Measurements from ENCODE around the gene LRP2BP. TPM values are rescaled to one million over a fixed set of nuclear protein-coding genes. Genes with fewer than 3 reads are reported as not detected.

Gene LRP2BP
- 1 to 10 TPM in 2 of 5 donors, under 1 TPM in 3; 0.51 to 2.9 (median 0.89) TPM for total RNA-seq
- 8.1 TPM for total RNA-seq (2013)
- total RNA-seq: 0.41 to 7.4 (median 2.2) reads per million in 29 experiments

- ATAC-seq (replicated peaks in 1 of 4) (no peak), DNase-seq (peak in 1 of 35 experiments; percentile 56)
- no peaks in the 10 kb centered on the region for H3K9me3 ChIP-seq
- Mint-ChIP-seq H3K27me3 (no peaks in the 10 kb centered on the region), H3K4me1 (peaks cover 21 to 31% (median 26%) of the 10 kb centered on the region in 3 donors), H3K27ac (peak within 1 kb of the TSS; percentile 94 to 96), H3K36me3 (peaks cover 15% of the 10 kb centered on the region), H3K9me3 (no peaks in the 10 kb centered on the region), H3K4me3 (peak within 1 kb of the TSS; percentile 90 to 95 (median 94))
- H3K27ac ChIP-seq (ENCODE audit: low read length): peak within 1 kb of the TSS; percentile 96
- H3K4me3 ChIP-seq (ENCODE audit: control insufficient read depth in 1 of 2, extremely low read depth in 1 of 2, low read length in 1 of 2): peak within 1 kb of the TSS; percentile 87 to 98
- no peaks in the 10 kb centered on the region for H3K27me3 ChIP-seq (replicated peaks in 1 of 2; ENCODE audit: control insufficient read depth in 2 of 2, extremely low read depth in 1 of 2, insufficient read depth in 2 of 2, low read length in 1 of 2)
- peaks cover 0 to 8% of the 10 kb centered on the region in 2 donors for H3K36me3 ChIP-seq (ENCODE audit: control insufficient read depth in 2 of 2, extremely low read depth in 1 of 2, insufficient read depth in 1 of 2, low read length in 1 of 2)
- WGBS (ENCODE audit: insufficient coverage): 0% methylated on average over 3 of the region's 12 CpGs
- ChIA-PET CTCF (interaction anchor here (0.5 to 2.7 kb wide), 9 partner anchors 29 to 653 kb away, joined by 3 to 16 read pairs (median 4); partner anchors contain the start of gene UFSP2 (in 1 of the 2)), POLR2A (interaction anchor here (0.5 to 4.9 kb wide), 8 partner anchors 29 to 745 kb away, joined by 3 to 51 read pairs (median 4); partner anchors contain the start of genes SNX25 (in 1 of the 2) and UFSP2 (in 1 of the 2))
- H3K4me1 ChIP-seq (ENCODE audit: control insufficient read depth in 1 of 2, extremely low read depth in 1 of 2, insufficient read depth in 2 of 2, low read length in 2 of 2): peaks cover 4 to 7% of the 10 kb centered on the region in 2 experiments
These were observed at the start of gene LRP2BP for GRCh38 chr4:185395238-185395955. Gene LRP2BP, minus strand, starts transcription at chr4:185395924. Its CDS starts 17,738 bp downstream, at chr4:185378186.

- WGBS (ENCODE audit: insufficient coverage): no CpG with 5 or more reads among the region's 2 CpGs
- POLR2A ChIA-PET: no interaction called here
- Histone ChIP-seq H3K36me3 (ENCODE audit: control insufficient read depth in 2 of 2, extremely low read depth in 1 of 2, insufficient read depth in 1 of 2, low read length in 1 of 2) (no peaks in the 10 kb centered on the region), H3K4me3 (ENCODE audit: control insufficient read depth in 1 of 2, extremely low read depth in 1 of 2, low read length in 1 of 2) (no peak overlapping the region), H3K27ac (ENCODE audit: low read length) (no peak overlapping the region), H3K27me3 (replicated peaks in 1 of 2; ENCODE audit: control insufficient read depth in 2 of 2, extremely low read depth in 1 of 2, insufficient read depth in 2 of 2, low read length in 1 of 2) (peaks cover 0 to under 1% of the 10 kb centered on the region in 2 experiments), H3K4me1 (ENCODE audit: control insufficient read depth in 1 of 2, extremely low read depth in 1 of 2, insufficient read depth in 2 of 2, low read length in 2 of 2) (no peaks in the 10 kb centered on the region), H3K9me3 (no peaks in the 10 kb centered on the region)
- Mint-ChIP-seq H3K9me3 (no peaks in the 10 kb centered on the region), H3K27me3 (peaks cover 0 to 4% of the 10 kb centered on the region in 2 donors), H3K27ac (no peak overlapping the region), H3K4me3 (no peak overlapping the region), H3K4me1 (no peaks in the 10 kb centered on the region), H3K36me3 (no peaks in the 10 kb centered on the region)
- no peak for ATAC-seq (replicated peaks in 1 of 4)
- CTCF ChIA-PET: interaction anchor here in 1 of 2 donors (0.6 to 0.7 kb wide), 2 partner anchors 50 to 153 kb away, joined by 3 to 4 read pairs; no protein-coding TSS in a partner anchor
- no peak for DNase-seq
These were observed 49.5 kb upstream of the LRP2BP start for GRCh38 chr4:185445209-185445608.

- Mint-ChIP-seq H3K27ac (no peak overlapping the region), H3K4me3 (no peak overlapping the region), H3K4me1 (no peaks in the 10 kb centered on the region), H3K9me3 (no peaks in the 10 kb centered on the region), H3K27me3 (no peaks in the 10 kb centered on the region), H3K36me3 (no peaks in the 10 kb centered on the region)
- POLR2A ChIA-PET: no interaction called here
- no peaks in the 10 kb centered on the region for H3K36me3 ChIP-seq (ENCODE audit: control insufficient read depth in 2 of 2, extremely low read depth in 1 of 2, insufficient read depth in 1 of 2, low read length in 1 of 2)
- no peaks in the 10 kb centered on the region for H3K27me3 ChIP-seq (replicated peaks in 1 of 2; ENCODE audit: control insufficient read depth in 2 of 2, extremely low read depth in 1 of 2, insufficient read depth in 2 of 2, low read length in 1 of 2)
- no peaks in the 10 kb centered on the region for H3K4me1 ChIP-seq (ENCODE audit: control insufficient read depth in 1 of 2, extremely low read depth in 1 of 2, insufficient read depth in 2 of 2, low read length in 2 of 2)
- no peak for ATAC-seq (replicated peaks in 1 of 4)
- H3K27ac ChIP-seq (ENCODE audit: low read length): no peak overlapping the region
- H3K9me3 ChIP-seq: no peaks in the 10 kb centered on the region
- no CpG with 5 or more reads among the region's 2 CpGs for WGBS (ENCODE audit: insufficient coverage)
- H3K4me3 ChIP-seq (ENCODE audit: control insufficient read depth in 1 of 2, extremely low read depth in 1 of 2, low read length in 1 of 2): no peak overlapping the region
- CTCF ChIA-PET: interaction anchor here in 1 of 2 donors (0.6 kb wide), 1 partner anchor 65 kb away, joined by 5 read pairs; no protein-coding TSS in a partner anchor
- DNase-seq: no peak
These were observed 45.8 kb upstream of the LRP2BP start for GRCh38 chr4:185441479-185441878.

- ATAC-seq (replicated peaks in 1 of 4) (no peak), DNase-seq (no peak)
- H3K27me3 Mint-ChIP-seq: no peaks in the 10 kb centered on the region
- Histone ChIP-seq H3K4me1 (ENCODE audit: control insufficient read depth in 1 of 2, extremely low read depth in 1 of 2, insufficient read depth in 2 of 2, low read length in 2 of 2) (no peaks in the 10 kb centered on the region), H3K4me3 (ENCODE audit: control insufficient read depth in 1 of 2, extremely low read depth in 1 of 2, low read length in 1 of 2) (no peak overlapping the region), H3K9me3 (no peaks in the 10 kb centered on the region), H3K36me3 (ENCODE audit: control insufficient read depth in 2 of 2, extremely low read depth in 1 of 2, insufficient read depth in 1 of 2, low read length in 1 of 2) (no peaks in the 10 kb centered on the region), H3K27me3 (replicated peaks in 1 of 2; ENCODE audit: control insufficient read depth in 2 of 2, extremely low read depth in 1 of 2, insufficient read depth in 2 of 2, low read length in 1 of 2) (peaks cover 0 to 3% of the 10 kb centered on the region in 2 experiments), H3K27ac (ENCODE audit: low read length) (no peak overlapping the region)
- H3K36me3 Mint-ChIP-seq: no peaks in the 10 kb centered on the region
- H3K9me3 Mint-ChIP-seq: no peaks in the 10 kb centered on the region
- no peaks in the 10 kb centered on the region for H3K4me1 Mint-ChIP-seq
- POLR2A ChIA-PET: interaction anchor here (0.5 to 1.1 kb wide), 5 partner anchors 9 to 19 kb away, joined by 3 to 8 read pairs (median 4); no protein-coding TSS in a partner anchor
- H3K27ac Mint-ChIP-seq: no peak overlapping the region
- no peak overlapping the region for H3K4me3 Mint-ChIP-seq
- CTCF ChIA-PET: no interaction called here
These were observed 42.1 kb upstream of the LRP2BP start for GRCh38 chr4:185437809-185438208.

- Histone ChIP-seq H3K27me3 (replicated peaks in 1 of 2; ENCODE audit: control insufficient read depth in 2 of 2, extremely low read depth in 1 of 2, insufficient read depth in 2 of 2, low read length in 1 of 2) (peaks cover 2 to 3% of the 10 kb centered on the region in 2 experiments), H3K27ac (ENCODE audit: low read length) (no peak overlapping the region), H3K4me1 (ENCODE audit: control insufficient read depth in 1 of 2, extremely low read depth in 1 of 2, insufficient read depth in 2 of 2, low read length in 2 of 2) (no peaks in the 10 kb centered on the region), H3K9me3 (no peaks in the 10 kb centered on the region), H3K4me3 (ENCODE audit: control insufficient read depth in 1 of 2, extremely low read depth in 1 of 2, low read length in 1 of 2) (no peak overlapping the region), H3K36me3 (ENCODE audit: control insufficient read depth in 2 of 2, extremely low read depth in 1 of 2, insufficient read depth in 1 of 2, low read length in 1 of 2) (no peaks in the 10 kb centered on the region)
- H3K36me3 Mint-ChIP-seq: no peaks in the 10 kb centered on the region
- peaks cover 0 to 4% of the 10 kb centered on the region in 2 donors for H3K27me3 Mint-ChIP-seq
- H3K4me3 Mint-ChIP-seq: no peak overlapping the region
- no peaks in the 10 kb centered on the region for H3K9me3 Mint-ChIP-seq
- ChIA-PET CTCF (no interaction called here), POLR2A (no interaction called here)
- ATAC-seq (replicated peaks in 1 of 4) (no peak), DNase-seq (no peak)
- no peaks in the 10 kb centered on the region for H3K4me1 Mint-ChIP-seq
- no peak overlapping the region for H3K27ac Mint-ChIP-seq
These were observed 39.7 kb upstream of the LRP2BP start for GRCh38 chr4:185435466-185435865.

- Mint-ChIP-seq H3K27ac (no peak overlapping the region), H3K36me3 (no peaks in the 10 kb centered on the region), H3K4me3 (no peak overlapping the region), H3K27me3 (peaks cover 3 to 4% of the 10 kb centered on the region in 2 donors), H3K9me3 (no peaks in the 10 kb centered on the region), H3K4me1 (peaks cover 7 to 13% (median 8%) of the 10 kb centered on the region in 3 donors)
- POLR2A ChIA-PET: interaction anchor here in 1 of 2 donors (0.9 kb wide), 1 partner anchor 22 kb away, joined by 3 read pairs; no protein-coding TSS in a partner anchor
- DNase-seq (no peak), ATAC-seq (replicated peaks in 1 of 4) (no peak)
- Histone ChIP-seq H3K27me3 (replicated peaks in 1 of 2; ENCODE audit: control insufficient read depth in 2 of 2, extremely low read depth in 1 of 2, insufficient read depth in 2 of 2, low read length in 1 of 2) (peaks cover 2 to 16% of the 10 kb centered on the region in 2 experiments), H3K36me3 (ENCODE audit: control insufficient read depth in 2 of 2, extremely low read depth in 1 of 2, insufficient read depth in 1 of 2, low read length in 1 of 2) (no peaks in the 10 kb centered on the region), H3K4me1 (ENCODE audit: control insufficient read depth in 1 of 2, extremely low read depth in 1 of 2, insufficient read depth in 2 of 2, low read length in 2 of 2) (peaks cover 7 to 15% of the 10 kb centered on the region in 2 experiments), H3K9me3 (no peaks in the 10 kb centered on the region), H3K27ac (ENCODE audit: low read length) (no peak overlapping the region), H3K4me3 (ENCODE audit: control insufficient read depth in 1 of 2, extremely low read depth in 1 of 2, low read length in 1 of 2) (no peak overlapping the region)
- no CpG with 5 or more reads among the region's 5 CpGs for WGBS (ENCODE audit: insufficient coverage)
- CTCF ChIA-PET: no interaction called here
These were observed 33.9 kb upstream of the LRP2BP start for GRCh38 chr4:185429660-185430059.
